Pons (tissue), 1 donor: ENCODE data around the gene ZSWIM8.
"Not testable (repeated sequence)": the region's sequence is repeated elsewhere in the genome, so short reads cannot be mapped to it uniquely, and the experiment has no call there.

Experiments
- DNase-seq: peaks from one replicate; pipeline ENCODE4 v3.0.0-alpha.2; 2016; ENCODE audit warnings: low spot score

ZSWIM8 gene

GRCh38 chr10:73814276-73814895 is 29.0 kb downstream of the ZSWIM8 start:
- DNase-seq = no peak

- DNase-seq = no peak
These were observed 29.7 kb downstream of the ZSWIM8 start for GRCh38 chr10:73814896-73815718.

- no peak for DNase-seq
These were observed 30.3 kb downstream of the ZSWIM8 start for GRCh38 chr10:73815719-73816030.

- DNase-seq = no peak
These were observed 31.7 kb downstream of the ZSWIM8 start for GRCh38 chr10:73816917-73817729.

- no peak for DNase-seq
These were observed 32.4 kb downstream of the ZSWIM8 start for GRCh38 chr10:73817826-73818225.

- no peak for DNase-seq
These were observed 33.0 kb downstream of the ZSWIM8 start for GRCh38 chr10:73818402-73818801.

- DNase-seq = no peak
These were observed 33.7 kb downstream of the ZSWIM8 start for GRCh38 chr10:73819081-73819480.

GRCh38 chr10:73819513-73820093 is 34.2 kb downstream of the ZSWIM8 start:
- no peak for DNase-seq

GRCh38 chr10:73823391-73823790 is 38.0 kb downstream of the ZSWIM8 start:
- no peak for DNase-seq

GRCh38 chr10:73824146-73824725 is 38.8 kb downstream of the ZSWIM8 start:
- DNase-seq = no peak

- DNase-seq = no peak
These were observed 42.1 kb downstream of the ZSWIM8 start for GRCh38 chr10:73827346-73828089.

GRCh38 chr10:73828161-73828560 is 42.8 kb downstream of the ZSWIM8 start:
- no peak for DNase-seq

- DNase-seq = not testable (repeated sequence)
These were observed 43.7 kb downstream of the ZSWIM8 start for GRCh38 chr10:73829090-73829489.

- no peak for DNase-seq
These were observed 51.1 kb downstream of the ZSWIM8 start for GRCh38 chr10:73836427-73836980.

- no peak for DNase-seq
These were observed 51.7 kb downstream of the ZSWIM8 start for GRCh38 chr10:73837072-73837471.

- DNase-seq = no peak
These were observed 52.7 kb downstream of the ZSWIM8 start for GRCh38 chr10:73838008-73838567.

- DNase-seq = no peak
These were observed 53.4 kb downstream of the ZSWIM8 start for GRCh38 chr10:73838827-73839226.

GRCh38 chr10:73839276-73839966 is 54.0 kb downstream of the ZSWIM8 start:
- no peak for DNase-seq

GRCh38 chr10:73840056-73840402 is 54.6 kb downstream of the ZSWIM8 start:
- no peak for DNase-seq

- DNase-seq = no peak
These were observed 55.1 kb downstream of the ZSWIM8 start for GRCh38 chr10:73840403-73841060.
